ENCODE measurements around the gene EIF5A. TPM values are rescaled to one million over a fixed set of nuclear protein-coding genes. Genes with fewer than 3 reads are reported as not detected.
"Not testable (repeated sequence)": the region's sequence is repeated elsewhere in the genome, so short reads cannot be mapped to it uniquely, and the experiment has no call there.

Gene EIF5A
- total and polyA plus RNA-seq, 12 donors, result 197 to 716 (median 267) TPM

DNA sequence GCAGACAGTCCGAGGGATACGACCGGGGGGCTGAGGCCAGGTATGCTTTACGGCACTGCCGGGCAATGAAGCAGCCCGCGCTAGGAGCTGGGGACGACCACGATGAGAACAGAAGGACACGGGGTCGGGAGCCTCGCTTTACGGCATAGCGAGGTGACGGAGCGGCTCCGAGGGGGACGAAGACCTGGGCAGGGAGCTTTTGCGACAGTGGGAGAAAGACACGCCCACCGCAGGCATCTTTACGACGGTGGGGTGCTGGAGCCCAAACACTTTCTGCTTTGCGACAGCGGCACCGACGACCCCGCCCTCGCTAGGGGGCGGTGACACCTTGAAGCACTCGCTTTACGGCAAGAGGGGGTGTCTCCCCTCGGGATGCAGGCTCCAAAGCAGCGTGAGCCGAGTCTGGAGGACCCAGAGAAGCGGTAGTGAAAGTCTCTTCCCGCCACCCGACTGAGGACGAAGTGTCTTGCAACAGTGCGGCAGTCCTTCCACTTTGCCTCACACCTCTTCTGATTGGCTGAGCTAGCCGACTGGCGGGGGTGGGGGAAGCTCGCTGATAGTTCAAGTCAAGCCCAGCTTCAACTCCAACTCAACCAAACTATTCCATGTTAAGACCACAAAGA is 22.1 kb downstream of the EIF5A start:
- Histone ChIP-seq H3K9me3 (no peaks in the 10 kb centered on the region), H3K27ac (peak overlapping the region; percentile 55 to 96 (median 89)), H3K27me3 (peaks cover 0 to 8% (median 1%) of the 10 kb centered on the region in 7 donors), H3K36me3 (peaks cover 0 to 23% (median 6%) of the 10 kb centered on the region in 9 donors), H3K4me3 (peak overlapping the region; percentile 70 to 94 (median 85)), H3K4me1 (peaks cover 0 to 27% (median 20%) of the 10 kb centered on the region in 9 donors)
- ATAC-seq (peak; percentile 84 to 94 (median 91)), DNase-seq (peak; percentile 98)
- 1% methylated on average over 43 of the region's 43 CpGs for WGBS, 2 donors
- intact Hi-C loops (cut with DNase I), result loop anchor here in 2 of 10 donors (1.0 kb wide), 2 partner anchors 22 to 48 kb away; partner anchors contain the start of genes EIF5A (in 1 of the 2) and SLC2A4 (in 1 of the 2)
- peak in 3 of 9 donors; percentile 20 to 28 (median 24) for TF ChIP-seq CTCF (IDR thresholded peaks at IDR 0.05)

GRCh38 chr17:7329997-7330637 is 22.7 kb downstream of the EIF5A start:
- no peaks in the 10 kb centered on the region for H3K9me3 ChIP-seq
- ATAC-seq (peak; percentile 66 to 81 (median 72)), DNase-seq (peak; percentile 77 to 80)
- intact Hi-C loops (cut with DNase I), result loop anchor here in 2 of 10 donors (1.0 kb wide), 2 partner anchors 23 to 49 kb away; partner anchors contain the start of genes EIF5A (in 1 of the 2) and SLC2A4 (in 1 of the 2)
- 0 to 1% methylated on average over 33 to 34 of the region's 34 CpGs for WGBS, 2 donors
- H3K4me1 ChIP-seq, result peaks cover 0 to 27% (median 20%) of the 10 kb centered on the region in 9 donors
- peak overlapping the region; percentile 70 to 94 (median 85) for H3K4me3 ChIP-seq
- peak overlapping the region; percentile 55 to 96 (median 89) for H3K27ac ChIP-seq
- peaks cover 0 to 14% (median 6%) of the 10 kb centered on the region in 7 donors for H3K27me3 ChIP-seq
- TF ChIP-seq CTCF (IDR thresholded peaks at IDR 0.05), result no peak
- H3K36me3 ChIP-seq, result peaks cover 0 to 17% (median 0%) of the 10 kb centered on the region in 9 donors

GRCh38 chr17:7330638-7331015 is 23.2 kb downstream of the EIF5A start:
- Histone ChIP-seq H3K4me1 (peaks cover 0 to 29% (median 20%) of the 10 kb centered on the region in 9 donors), H3K36me3 (peaks cover 0 to 13% (median 0%) of the 10 kb centered on the region in 9 donors), H3K27ac (peak overlapping the region in 9 of 10 donors; percentile 77 to 96 (median 89)), H3K4me3 (peak overlapping the region in 9 of 10 donors; percentile 70 to 94 (median 86)), H3K27me3 (peaks cover 0 to 19% (median 10%) of the 10 kb centered on the region in 7 donors), H3K9me3 (no peaks in the 10 kb centered on the region)
- ATAC-seq, result no peak
- intact Hi-C loops (cut with DNase I), result loop anchor here in 1 of 10 donors (1.0 kb wide), 1 partner anchor 15 kb away; no protein-coding TSS in a partner anchor
- TF ChIP-seq CTCF (IDR thresholded peaks at IDR 0.05), result no peak
- 63 to 64% methylated on average over 13 of the region's 13 CpGs for WGBS, 2 donors
- no peak for DNase-seq

- WGBS, 2 donors, result 52 to 68% methylated on average over 7 of the region's 7 CpGs
- peak overlapping the region in 1 of 10 donors; percentile 44 for H3K27ac ChIP-seq
These were observed 24.7 kb downstream of the EIF5A start for GRCh38 chr17:7332111-7332510.

DNA sequence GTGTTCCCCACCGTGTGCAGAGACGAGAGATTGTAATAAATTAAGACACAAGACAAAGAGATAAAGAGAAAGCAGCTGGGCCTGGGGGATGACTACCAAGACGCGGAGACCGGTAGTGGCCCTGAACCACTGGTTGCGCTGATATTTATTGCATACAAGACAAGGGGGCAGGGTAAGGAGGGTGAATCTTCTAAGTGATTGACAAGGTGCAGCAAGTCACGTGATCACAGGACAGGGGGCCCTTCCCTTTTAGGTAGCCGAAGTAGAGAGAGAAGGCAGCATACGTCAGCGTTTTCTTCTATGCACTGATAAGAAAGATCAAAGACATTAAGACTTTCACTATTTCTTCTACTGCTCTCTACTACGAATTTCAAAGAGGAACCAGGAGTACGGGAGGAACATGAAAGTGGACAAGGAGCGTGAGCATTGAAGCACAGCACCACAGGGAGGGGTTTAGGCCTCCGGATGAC is 25.2 kb downstream of the EIF5A start:
- DNase-seq; H3K4me3 ChIP-seq; H3K36me3 ChIP-seq; intact Hi-C loops (cut with DNase I); H3K9me3 ChIP-seq; ATAC-seq: not testable (repeated sequence)
- Histone ChIP-seq H3K4me1 (peaks cover 0 to 39% (median 19%) of the 10 kb centered on the region in 9 donors), H3K27ac (peak overlapping the region in 1 of 10 donors; percentile 44), H3K27me3 (peaks cover 0 to 30% (median 22%) of the 10 kb centered on the region in 7 donors)
- WGBS, 2 donors, result 49 to 56% methylated on average over 14 of the region's 14 CpGs

More at GRCh38 chr17:7332111-7332510, 24.7 kb downstream of the EIF5A start:
- H3K27me3 ChIP-seq, result peaks cover 0 to 28% (median 22%) of the 10 kb centered on the region in 7 donors
- H3K4me3 ChIP-seq, result no peak overlapping the region
- H3K36me3 ChIP-seq, result no peaks in the 10 kb centered on the region
- no peaks in the 10 kb centered on the region for H3K9me3 ChIP-seq
- no peak for ATAC-seq
- peaks cover 0 to 40% (median 20%) of the 10 kb centered on the region in 9 donors for H3K4me1 ChIP-seq
- intact Hi-C loops (cut with DNase I), result no loop called here
- no peak for TF ChIP-seq CTCF (IDR thresholded peaks at IDR 0.05)
- no peak for DNase-seq

Measured in heart right ventricle (tissue), 16 donors.